HG02938 (cell line): Measurements from ENCODE around the gene TCFL5.

Experiments used
- ATAC-seq: cut with Tn5 transposase; IDR thresholded peaks from one replicate; pipeline ENCODE4 v1.9.1; 2021; ENCODE audit warnings: mild to moderate bottlenecking, moderate library complexity; ENCODE audit not compliant: unreplicated experiment

The TCFL5 gene

GRCh38 chr20:62861726-62862336 is at the start of gene TCFL5:
TCFL5 (minus strand) TSS chr20:62861822; CDS start chr20:62861670, 152 bp downstream.
- ATAC-seq, result peak; percentile 47

GRCh38 chr20:62910777-62911497 is 49.3 kb upstream of the TCFL5 start:
- ATAC-seq, result no peak

- ATAC-seq, result no peak
Observed at GRCh38 chr20:62910217-62910766, 48.7 kb upstream of the TCFL5 start.

- ATAC-seq, result no peak
Observed at GRCh38 chr20:62908971-62909791, 47.6 kb upstream of the TCFL5 start.

- no peak for ATAC-seq
Observed at GRCh38 chr20:62907384-62908317, 46.0 kb upstream of the TCFL5 start.

GRCh38 chr20:62906647-62907375 is 45.2 kb upstream of the TCFL5 start:
- no peak for ATAC-seq

- no peak for ATAC-seq
Observed at GRCh38 chr20:62906209-62906608, 44.6 kb upstream of the TCFL5 start.

- ATAC-seq, result no peak
Observed at GRCh38 chr20:62905536-62906117, 44.0 kb upstream of the TCFL5 start.

- no peak for ATAC-seq
Observed at GRCh38 chr20:62902926-62903615, 41.4 kb upstream of the TCFL5 start.

- no peak for ATAC-seq
Observed at GRCh38 chr20:62901891-62902290, 40.3 kb upstream of the TCFL5 start.

GRCh38 chr20:62900692-62901584 is 39.3 kb upstream of the TCFL5 start:
- no peak for ATAC-seq

GRCh38 chr20:62900052-62900691 is 38.5 kb upstream of the TCFL5 start:
- peak; percentile 74 for ATAC-seq

- ATAC-seq, result no peak
Observed at GRCh38 chr20:62899633-62900051, 38.0 kb upstream of the TCFL5 start.

GRCh38 chr20:62898970-62899632 is 37.5 kb upstream of the TCFL5 start:
- no peak for ATAC-seq

GRCh38 chr20:62898093-62898964 is 36.7 kb upstream of the TCFL5 start:
- no peak for ATAC-seq

- ATAC-seq, result no peak
Observed at GRCh38 chr20:62897666-62898065, 36.0 kb upstream of the TCFL5 start.
